Esophagus mucosa (tissue), 1 donor: ENCODE data around the gene EDC4. TPM values are rescaled to one million over a fixed set of nuclear protein-coding genes. Genes with fewer than 3 reads are reported as not detected.
A peak's percentile ranks its signal among the peaks of the same experiment; 100 is the strongest.
"Not testable (repeated sequence)": the region's sequence is repeated elsewhere in the genome, so short reads cannot be mapped to it uniquely, and the experiment has no call there.

ENCODE experiments used
- ATAC-seq: fragments of 200-7000 bp; cut with Tn5 transposase; one replicate; pipeline ENCODE4 v1.9.1; 2020
- total RNA-seq: library from RNA; stranded (reverse); gene quantifications from one replicate; pipeline ENCODE4 v1.2.4, GENCODE V29; 2023
- donor health status: DM: yes; HTN: yes; CAD: no.

The EDC4 gene
- total RNA-seq, 1 donor from 2014 or later = 32.7 TPM

DNA sequence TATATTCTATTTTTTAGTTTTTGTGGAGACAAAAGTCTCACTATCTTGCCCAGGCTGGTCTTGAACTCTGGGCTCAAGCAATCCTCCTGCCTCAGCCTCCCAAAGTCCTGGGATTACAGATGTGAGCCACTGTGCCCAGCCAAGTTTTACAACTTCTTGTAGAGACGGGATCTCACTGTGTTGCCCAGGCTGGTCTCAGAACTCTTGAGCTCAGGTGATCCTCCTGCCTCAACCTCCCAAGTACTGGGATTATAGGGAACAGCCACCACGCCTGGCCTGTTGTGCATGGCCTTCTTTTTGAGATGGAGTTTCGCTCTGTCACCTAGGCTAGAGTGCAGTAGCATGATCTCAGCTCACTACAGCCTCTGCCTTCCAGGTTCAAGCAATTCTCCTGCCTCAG is 19.2 kb upstream of the EDC4 start:
- ATAC-seq = no peak

DNA sequence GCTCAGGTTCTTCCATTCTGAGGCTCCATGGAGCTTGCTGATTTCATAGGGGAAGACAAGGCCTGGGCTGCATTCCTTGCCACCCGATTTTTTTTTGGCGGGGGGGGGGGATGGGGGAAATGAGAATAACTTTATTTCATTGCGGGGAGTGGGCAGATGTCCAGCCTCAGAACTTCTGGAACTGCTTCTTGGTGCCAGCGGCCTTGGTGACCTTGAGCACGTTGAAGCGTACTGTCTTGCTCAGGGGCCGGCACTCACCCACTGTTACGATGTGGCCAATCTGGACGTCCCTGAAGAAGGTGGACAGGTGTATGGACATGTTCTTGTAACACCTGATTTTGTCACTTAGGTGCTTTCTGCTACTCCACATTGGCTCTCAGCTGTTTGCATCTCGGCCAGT is 17.1 kb upstream of the EDC4 start:
- ATAC-seq = no peak

DNA sequence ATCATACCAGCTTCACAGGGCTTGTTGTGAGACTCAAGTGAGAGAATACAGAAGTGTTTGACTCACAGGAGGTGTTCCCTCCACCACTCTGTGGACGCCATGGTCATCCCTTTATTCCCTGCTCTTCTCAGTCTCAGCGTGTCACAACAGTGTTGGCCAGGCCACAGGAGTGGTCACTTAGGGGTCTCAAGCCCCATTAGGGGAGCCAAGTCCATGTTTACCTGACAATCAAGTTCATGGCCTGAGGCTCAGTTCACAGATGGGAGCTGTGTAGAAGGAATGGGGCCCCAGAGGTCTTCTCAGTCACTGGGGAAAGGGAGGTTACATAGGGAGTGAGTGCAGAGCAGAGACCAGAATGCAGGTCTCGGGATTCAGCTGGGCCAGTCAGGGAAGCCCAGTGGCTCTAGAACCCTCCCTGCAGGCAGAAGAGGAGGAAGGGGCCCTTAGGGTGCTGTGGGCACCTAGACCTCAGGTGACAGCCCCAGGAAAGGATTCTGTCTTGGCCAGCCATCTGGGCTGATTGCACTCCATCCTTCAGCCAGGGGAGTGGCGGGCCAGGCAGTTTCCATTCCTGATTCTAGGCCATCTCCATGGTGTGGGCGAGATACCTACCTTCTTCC is 15.8 kb upstream of the EDC4 start:
- ATAC-seq = no peak

DNA sequence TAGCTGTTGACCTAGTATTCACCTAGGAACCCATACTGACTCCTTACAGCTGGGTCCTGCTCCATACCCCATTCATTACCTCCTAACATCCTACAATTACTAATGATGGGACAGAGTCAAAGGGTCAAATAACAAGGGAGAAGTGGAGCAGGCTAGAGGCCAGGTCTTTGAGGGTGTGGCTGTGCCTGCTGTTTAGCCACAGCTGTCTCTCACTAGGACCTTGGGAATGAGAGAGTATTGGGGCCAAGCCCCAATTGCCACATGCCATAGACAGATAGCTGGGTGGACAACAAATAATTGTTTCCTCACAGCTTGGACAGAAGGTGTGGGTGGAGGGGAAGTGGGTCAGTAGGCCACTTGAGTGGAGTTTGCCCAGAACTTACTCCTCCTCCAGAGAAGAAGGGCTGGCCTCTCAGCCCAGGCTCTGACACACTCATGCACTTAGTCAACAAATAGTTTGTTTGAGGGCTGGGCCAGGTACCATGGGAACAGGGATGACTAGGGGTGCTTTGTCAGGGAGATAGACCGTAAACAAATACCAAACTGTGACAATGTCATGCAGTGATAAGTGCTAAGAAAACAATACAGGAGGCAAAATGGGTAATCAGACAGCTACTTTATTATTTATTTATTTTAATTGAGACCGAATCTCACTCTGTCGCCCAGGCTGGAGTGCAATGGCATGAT is 15.2 kb upstream of the EDC4 start:
- peak; percentile 94 for ATAC-seq

DNA sequence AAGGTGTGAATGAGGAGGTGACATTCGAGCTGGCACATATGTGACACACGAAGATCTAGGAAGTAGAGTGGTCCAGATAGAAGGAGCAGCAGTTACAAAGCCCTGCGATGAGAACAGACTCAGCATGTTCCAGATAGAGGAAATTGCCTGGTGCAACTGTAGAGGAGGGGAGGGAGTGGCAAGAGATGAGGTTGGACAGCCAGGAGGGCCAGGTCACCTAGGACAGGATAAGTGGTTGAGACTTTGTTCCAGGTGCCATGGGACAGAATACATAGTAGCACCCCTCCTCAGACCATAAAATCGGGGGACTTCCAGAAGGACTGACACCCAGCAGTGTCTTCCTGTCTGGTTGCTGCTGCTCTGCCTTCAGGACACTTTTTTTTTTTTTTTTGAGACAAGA is 14.4 kb upstream of the EDC4 start:
- no peak for ATAC-seq

DNA sequence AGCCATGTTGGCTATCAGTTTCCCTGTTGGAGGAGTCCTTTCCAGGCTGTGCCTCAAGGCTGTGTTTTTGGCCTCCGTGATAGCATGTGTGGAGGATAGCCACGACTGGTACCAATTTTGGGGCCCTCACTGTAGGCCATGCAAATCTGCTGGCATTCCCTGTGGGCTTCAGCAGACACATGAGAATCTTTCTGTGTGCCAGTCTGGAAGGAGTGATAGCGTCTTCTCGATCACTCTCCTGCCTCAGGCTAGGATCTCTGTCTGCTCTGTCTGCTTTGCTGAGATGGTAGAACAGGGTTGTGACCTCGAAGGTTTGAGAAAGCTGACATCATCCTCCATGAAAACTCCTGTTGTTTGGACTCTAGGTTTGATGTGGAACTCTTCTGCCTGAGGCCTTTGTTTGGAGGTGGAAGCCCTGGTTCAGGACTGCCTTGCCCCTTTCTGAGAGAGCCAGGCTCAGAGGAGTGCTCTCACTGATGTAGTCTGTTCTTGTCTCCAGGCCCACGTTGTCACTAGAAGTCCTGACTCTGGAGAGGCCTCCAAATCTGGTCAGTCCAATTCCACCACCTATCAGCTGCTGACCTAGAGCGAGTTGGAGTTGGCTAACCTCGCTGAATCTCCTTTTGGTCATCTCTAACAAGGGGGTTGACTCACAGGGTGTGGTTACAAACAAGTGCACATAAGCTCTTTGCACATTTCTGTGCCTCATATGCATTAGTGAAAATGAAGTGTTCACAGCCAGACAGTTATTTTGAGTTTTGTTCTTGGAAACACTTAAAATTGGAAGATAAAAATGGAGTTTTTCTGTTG is 12.1 kb upstream of the EDC4 start:
- peak; percentile 48 for ATAC-seq

DNA sequence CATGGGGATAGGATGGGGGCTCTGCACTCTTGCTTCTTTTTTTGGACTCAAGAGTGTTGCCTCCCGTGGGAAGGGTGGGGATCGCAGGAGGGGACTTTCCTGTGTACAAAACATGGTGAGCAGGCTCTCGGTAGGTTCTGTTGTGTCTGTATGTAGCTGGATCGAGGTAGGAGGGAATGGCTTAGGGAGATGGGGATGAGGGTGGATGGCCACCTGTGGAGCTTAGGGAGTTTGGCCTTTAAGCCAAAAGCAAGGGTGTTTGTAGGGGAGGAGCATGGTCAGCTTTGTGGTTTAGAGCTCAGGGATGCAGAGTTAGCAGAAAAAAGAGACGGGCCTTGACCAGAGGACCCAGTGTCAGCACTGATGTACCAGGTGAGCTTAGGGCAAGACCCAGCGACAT is 11.0 kb upstream of the EDC4 start:
- ATAC-seq = no peak

DNA sequence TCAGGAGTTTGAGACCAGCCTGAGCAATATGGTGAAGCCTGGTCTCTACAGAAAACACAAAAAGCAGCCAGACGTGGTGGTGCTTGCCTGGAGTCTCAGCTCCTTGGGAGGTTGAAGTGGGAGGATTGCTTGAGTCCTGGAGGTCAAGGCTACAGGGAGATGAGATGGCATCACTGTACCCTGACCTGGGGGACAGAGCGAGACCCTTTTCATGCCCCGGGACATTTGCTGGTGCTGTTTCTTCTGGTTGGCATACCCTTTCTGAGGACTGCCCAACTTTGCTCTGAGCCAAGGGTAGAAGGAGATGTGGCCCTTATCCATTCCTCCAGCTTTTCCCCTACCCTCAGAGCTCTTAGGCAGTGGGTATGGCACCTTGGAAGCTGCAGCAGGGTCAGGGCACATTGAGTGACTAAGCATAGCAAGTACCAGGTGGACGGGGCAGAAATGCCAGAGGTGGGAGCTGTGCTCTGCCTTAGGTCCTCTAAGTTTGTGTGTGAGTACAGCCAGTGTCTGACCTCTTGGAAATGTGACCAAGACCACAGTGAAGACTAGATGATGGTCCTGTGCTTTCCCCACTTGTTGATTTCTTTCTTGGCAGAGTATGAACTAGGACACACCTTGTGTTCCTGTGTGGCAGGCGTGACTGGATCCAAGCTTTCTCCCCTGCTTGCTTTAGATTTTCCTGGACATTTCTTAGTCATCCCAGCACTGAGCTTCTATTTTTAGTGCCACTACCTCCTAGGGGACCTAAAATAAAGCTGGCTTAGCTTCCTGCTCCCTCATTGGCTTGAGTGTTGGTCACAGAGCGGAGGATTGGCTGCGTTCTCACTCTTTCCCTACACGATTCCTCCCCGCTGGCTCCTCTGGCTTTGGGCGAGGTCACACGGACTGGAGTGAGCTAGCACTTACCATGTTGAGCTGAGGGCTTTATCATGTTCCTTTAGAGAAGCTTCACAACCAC is 9.9 kb upstream of the EDC4 start:
- ATAC-seq = peak; percentile 50

DNA sequence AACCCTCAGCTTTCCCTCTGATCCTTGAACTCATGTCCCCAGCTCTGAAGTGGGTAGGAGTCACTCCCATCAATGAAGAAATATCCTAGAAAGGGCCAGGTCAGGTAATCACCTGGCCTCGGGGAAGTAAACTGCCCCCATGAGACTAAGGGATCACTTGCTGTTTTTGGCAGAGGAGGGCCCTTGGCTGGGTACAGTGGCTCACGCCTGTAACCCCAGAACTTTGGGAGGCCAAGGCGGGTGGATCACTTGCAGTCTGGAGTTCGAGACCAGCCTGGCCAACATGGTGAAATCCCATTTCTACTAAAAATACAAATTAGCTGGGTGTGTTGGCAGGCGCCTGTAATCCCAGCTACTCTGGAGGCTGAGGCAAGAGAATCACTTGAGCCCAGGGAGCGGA is 8.8 kb upstream of the EDC4 start:
- not testable (repeated sequence) for ATAC-seq

DNA sequence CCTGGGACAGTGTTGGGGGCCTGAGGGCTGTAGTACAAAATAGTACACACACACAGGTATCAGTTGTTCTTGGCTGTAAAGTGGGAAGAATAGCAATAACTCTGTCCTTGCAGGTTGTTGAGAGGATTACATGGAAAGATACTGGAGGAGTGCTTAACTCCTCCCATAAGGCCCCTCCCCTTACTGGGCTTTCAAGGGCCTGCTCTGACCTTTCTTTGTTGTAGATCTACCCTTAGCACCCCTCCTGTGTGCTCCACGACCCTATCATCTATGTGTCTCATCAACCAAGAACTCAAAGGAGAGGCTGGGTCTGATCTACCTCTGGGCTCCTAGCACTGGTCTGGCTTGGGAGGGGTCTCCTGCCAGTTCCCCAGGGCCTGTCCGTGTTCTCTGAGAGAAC is 8.3 kb upstream of the EDC4 start:
- ATAC-seq = no peak

DNA sequence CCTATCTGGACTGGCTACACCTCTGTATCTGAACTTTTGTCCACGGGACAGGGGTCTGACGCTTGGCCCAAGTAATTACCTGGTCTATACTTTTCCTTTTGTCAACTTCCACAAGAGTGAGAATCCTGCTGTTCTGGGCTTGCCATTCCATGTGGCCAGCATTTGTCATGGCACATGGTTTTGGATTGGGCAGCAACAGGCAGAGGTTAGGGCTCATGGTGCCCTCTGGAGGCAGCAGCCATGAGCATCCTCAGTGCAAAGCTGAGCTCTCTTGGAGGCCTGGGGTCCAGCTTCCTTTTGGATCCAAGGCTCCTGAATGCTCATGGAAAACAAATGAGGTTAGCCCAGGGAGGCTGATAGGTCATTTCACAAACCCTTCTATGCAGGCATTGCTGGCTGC is 7.5 kb upstream of the EDC4 start:
- ATAC-seq = peak; percentile 51

DNA sequence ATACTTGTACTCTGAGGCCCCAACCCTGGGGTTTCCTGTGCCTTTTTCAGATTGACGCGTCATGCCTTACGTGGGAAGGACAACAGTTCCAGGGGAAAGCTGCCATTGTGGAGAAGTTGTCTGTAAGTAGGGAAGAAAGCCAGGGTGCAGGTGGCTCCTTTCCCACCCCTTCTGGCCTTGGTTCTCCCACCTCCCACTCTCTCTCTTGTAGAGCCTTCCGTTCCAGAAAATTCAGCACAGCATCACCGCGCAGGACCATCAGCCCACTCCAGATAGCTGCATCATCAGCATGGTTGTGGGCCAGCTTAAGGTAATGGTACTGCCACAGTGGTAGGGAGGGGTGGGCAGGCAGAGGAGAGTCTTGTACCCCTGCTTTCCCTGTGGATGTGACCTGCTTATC is 4.6 kb upstream of the EDC4 start:
- ATAC-seq = no peak

DNA sequence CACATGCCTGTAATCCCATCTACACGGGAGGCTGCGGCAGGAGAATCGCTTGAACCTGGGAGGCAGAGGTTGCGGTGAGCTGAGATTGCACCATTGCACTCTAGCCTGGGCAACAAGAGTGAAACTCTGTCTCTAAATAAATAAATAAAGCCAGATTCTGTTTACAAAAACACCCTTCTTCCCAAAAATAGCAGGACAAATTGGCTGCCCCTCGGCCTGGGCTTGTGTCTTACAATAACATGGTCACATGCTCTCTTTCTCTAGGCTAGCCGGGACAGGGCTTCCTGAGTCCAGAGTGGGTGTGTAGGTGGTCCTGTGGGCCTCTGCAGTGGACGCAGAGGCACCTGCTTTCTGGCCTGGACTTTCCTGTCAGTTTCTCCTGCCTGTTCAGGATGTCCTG is 3.2 kb upstream of the EDC4 start:
- ATAC-seq = no peak

DNA sequence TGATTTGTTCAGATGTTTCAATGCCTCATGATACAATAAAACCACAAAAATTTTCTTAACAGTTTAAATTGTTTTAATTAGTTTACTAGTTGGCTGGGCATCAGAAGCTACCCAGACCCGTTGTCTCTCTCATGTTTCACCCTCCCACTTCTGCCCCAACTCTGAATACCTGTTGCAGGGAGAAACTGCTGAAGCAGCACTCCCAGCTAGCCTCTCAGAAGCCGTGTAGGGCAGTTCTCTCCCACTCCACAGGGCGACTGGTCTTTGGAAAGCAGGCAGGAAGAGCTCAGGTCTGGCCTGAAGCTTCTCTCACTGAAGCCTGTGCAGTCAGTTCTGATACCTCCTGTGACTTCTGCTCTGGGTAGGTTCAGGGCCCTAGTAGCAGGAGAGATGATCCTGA is 1.6 kb upstream of the EDC4 start:
- ATAC-seq = no peak

DNA sequence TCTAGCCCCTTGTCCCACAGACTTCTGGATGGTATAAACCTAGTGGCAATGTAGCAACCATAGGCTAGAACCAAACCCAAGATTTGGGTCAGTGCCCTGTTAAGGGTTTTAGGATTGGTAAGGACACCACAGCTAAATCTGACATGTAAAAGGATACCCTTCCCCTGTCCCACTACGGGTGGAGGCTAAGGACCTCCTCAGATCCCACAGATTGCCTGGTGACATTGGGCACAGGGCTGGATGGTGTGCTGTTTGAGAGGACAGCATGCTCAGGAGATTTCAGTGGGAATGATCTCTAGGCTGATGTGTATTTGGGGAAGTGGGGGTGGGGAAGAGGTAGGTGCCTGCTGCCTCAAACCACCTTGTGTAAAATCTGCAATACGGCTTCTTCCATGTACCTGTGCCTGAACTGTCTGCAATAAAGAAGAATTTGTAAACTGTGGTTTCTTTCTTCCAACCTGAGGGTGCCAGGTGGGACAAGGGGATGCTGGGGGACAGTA is 671 bp upstream of the EDC4 start:
- ATAC-seq = no peak

DNA sequence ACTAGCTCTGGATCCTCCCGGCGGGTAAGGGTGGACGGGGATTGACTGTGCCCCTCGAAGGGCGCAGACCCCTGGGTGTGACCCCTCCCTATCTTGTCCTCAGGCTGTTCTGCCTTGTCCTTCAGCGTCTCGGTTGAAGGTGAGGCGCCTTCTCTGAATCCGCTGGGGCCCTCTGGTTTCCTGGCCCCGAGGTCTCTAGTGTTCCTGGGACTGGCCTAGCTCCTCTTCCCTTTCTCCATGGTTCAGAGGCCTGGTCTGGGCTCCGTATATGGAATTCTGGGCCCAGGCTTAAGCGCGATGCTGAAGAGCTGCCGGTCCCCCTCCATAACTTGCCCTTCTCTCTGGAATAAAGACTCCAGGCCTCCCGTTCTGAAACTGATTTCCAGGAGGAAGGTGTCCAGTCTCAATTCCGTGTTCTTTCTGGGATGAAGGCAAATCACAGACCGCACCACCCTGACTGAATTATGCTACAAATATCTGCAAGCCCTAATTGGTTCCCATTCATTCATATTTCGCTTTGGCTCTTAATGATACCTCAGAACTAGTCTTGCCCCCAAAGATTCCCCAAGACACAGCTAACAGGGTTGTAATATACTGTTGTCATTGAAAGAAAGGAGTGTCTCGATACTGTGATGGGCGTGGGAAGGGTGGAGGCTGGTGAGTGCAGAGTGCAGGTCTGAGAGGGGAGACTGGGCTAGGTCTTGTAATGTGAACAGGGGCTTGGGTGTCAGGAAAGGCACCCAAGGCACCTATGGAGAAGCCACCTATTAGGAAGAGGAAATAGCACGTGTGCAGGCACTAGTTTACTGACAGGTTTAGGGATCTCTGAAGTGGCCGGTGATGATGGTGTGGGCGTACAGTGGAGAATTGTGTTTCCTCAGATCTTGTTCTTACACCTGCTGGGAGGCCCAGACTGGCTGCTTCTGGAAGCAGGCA is 851 bp downstream of the EDC4 start:
- peak; percentile 35 for ATAC-seq

DNA sequence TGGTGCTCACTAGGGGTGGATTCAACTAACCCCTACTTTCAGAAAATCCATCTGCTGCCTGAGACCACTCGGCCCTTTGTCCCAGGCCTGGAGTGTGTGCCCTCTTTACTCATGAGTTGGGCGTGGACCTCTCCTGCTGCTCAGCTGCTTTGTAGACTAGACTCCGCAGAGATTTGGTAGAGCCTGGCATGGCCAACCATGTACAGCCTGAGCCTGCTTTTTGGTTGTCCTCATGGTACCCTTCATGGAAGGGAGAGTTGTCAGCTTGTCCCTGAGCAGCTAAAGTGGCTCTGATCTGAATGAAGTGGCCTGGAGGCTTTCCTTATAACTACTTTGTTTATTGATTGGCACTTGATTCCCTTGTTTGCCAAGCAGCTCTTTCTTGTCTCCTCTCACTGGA is 1.5 kb downstream of the EDC4 start:
- ATAC-seq = peak; percentile 5

DNA sequence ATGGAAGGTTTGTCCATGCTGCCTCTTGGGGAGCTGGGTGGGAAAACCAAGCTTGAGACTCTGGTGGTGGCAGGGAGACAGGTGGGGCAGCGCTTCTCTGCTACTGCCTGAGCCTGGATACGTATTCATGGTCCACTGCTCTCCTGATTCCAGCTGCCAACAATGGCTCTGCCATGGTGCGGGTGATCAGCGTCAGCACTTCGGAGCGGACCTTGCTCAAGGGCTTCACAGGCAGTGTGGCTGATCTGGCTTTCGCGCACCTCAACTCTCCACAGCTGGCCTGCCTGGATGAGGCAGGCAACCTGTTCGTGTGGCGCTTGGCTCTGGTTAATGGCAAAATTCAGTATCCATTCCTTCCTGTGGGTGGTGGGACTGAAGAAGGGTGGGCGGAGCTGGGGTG is 4.2 kb downstream of the EDC4 start:
- no peak for ATAC-seq

DNA sequence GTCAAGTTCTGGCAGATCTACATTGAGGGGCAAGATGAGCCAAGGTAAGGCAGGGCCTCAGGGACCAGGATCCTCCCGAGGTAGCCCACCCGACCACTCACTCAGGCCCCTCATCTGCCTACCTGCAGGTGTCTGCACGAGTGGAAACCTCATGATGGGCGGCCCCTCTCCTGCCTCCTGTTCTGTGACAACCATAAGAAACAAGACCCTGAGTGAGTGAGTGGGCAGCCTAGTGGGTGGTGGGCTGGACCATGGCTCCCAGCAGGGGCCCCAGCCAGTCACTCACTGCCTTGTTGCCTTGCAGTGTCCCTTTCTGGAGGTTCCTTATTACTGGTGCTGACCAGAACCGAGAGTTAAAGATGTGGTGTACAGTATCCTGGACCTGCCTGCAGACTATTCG is 5.4 kb downstream of the EDC4 start:
- ATAC-seq = no peak

DNA sequence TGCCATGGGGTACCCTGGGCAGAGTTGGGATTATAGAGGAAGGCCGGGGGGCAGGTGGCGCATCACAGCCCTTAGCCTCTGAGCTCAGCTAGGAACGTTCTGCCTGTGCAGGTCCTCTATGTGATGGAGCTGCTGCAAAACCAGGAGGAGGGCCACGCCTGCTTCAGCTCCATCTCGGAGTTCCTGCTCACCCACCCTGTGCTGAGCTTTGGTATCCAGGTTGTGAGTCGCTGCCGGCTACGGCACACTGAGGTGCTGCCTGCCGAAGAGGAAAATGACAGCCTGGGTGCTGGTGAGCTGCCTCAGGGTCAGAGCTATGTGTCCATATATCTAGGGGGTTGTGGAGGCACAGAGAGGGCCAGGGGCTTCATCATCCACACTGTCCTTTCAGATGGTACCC is 6.0 kb downstream of the EDC4 start:
- no peak for ATAC-seq

DNA sequence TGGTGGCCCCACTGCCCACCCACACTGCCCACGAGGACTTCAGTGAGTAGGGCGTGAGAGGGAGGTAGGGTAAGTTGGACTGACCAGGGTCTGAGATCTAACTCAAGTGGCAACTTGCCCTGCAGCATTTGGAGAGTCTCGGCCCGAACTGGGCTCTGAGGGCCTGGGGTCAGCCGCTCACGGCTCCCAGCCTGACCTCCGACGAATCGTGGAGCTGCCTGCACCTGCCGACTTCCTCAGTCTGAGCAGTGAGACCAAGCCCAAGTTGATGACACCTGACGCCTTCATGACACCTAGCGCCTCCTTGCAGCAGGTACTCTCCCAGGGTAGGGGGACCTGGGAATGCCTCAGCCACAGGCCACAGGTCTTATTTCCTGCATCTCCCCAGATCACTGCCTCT is 6.6 kb downstream of the EDC4 start:
- no peak for ATAC-seq
